ENCODE measurements around the gene DR1.

GRCh38 chr1:93330617-93331016 lies 15.1 kb upstream of the DR1 start:
- no peak for TF ChIP-seq CTCF (conservative IDR thresholded peaks at IDR 0.05; ENCODE audit: low read depth, low read length)
- no peak for TF ChIP-seq POLR2A (IDR thresholded peaks at IDR 0.05; ENCODE audit: low read depth, low read length)
- TF ChIP-seq CEBPB (IDR thresholded peaks at IDR 0.05; ENCODE audit: low read depth, low read length) = no peak
